Fibroblast of lung (primary cell): ENCODE measurements around the gene SLC15A5. TPM values are rescaled to one million over a fixed set of nuclear protein-coding genes. Genes with fewer than 3 reads are reported as not detected.
A peak's percentile ranks its signal among the peaks of the same experiment; 100 is the strongest.

Experiments
- DNase-seq, 2 donors: peaks; one replicate each; pipeline versions ENCODE4 v3.0.0 to v3.0.0-alpha.2; 2010; ENCODE audit warnings: low read depth in 2 of 2
- H2AFZ ChIP-seq: 2 replicates; pipeline ENCODE4 v1.5.1; 2012; ENCODE audit warnings: low read length, control low read depth, inconsistent platforms
- H3K27ac ChIP-seq: 2 replicates; pipeline ENCODE4 v1.5.1; 2011; ENCODE audit warnings: low read length, control low read depth; ENCODE audit not compliant: insufficient read depth
- H3K27me3 ChIP-seq: 2 replicates; pipeline ENCODE4 v1.5.1; 2011; ENCODE audit warnings: mild to moderate bottlenecking, low read length; ENCODE audit not compliant: control insufficient read depth, insufficient read depth
- H3K36me3 ChIP-seq: 2 replicates; pipeline ENCODE4 v1.5.1; 2011; ENCODE audit warnings: low read length; ENCODE audit not compliant: control insufficient read depth, insufficient read depth
- H3K4me1 ChIP-seq: 2 replicates; pipeline ENCODE4 v1.5.1; 2011; ENCODE audit warnings: low read length; ENCODE audit not compliant: control insufficient read depth, insufficient read depth; ENCODE audit errors: extremely low read depth
- H3K4me2 ChIP-seq: 2 replicates; pipeline ENCODE4 v1.5.1; 2011; ENCODE audit warnings: low read length, control low read depth; ENCODE audit not compliant: insufficient read depth; ENCODE audit errors: extremely low read depth
- H3K4me3 ChIP-seq, 4 experiments: fragments of 200-600 bp in 1 of 4; sonication (generic) in 1 of 4; replicated peaks in 1 of 4; 2 replicates each; pipeline ENCODE4 v1.5.1; 2011 to 2016; ENCODE audit warnings: low read length in 4 of 4, low read depth in 3 of 4, mild to moderate bottlenecking in 3 of 4, control low read depth in 2 of 4, inconsistent platforms in 1 of 4, mixed read lengths in 1 of 4; ENCODE audit not compliant: insufficient read depth in 1 of 4; ENCODE audit errors: control extremely low read depth in 1 of 4
- H3K79me2 ChIP-seq: 2 replicates; pipeline ENCODE4 v1.5.1; 2012; ENCODE audit warnings: mild to moderate bottlenecking, low read length, inconsistent platforms; ENCODE audit not compliant: control insufficient read depth, insufficient read depth
- H3K9ac ChIP-seq: 2 replicates; pipeline ENCODE4 v1.5.1; 2011; ENCODE audit warnings: mild to moderate bottlenecking, low read length, control low read depth; ENCODE audit not compliant: insufficient read depth
- H3K9me3 ChIP-seq: 2 replicates; pipeline ENCODE4 v1.5.1; 2012; ENCODE audit warnings: low read depth, low read length; ENCODE audit not compliant: control insufficient read depth, insufficient read depth
- H4K20me1 ChIP-seq: 2 replicates; pipeline ENCODE4 v1.5.1; 2011; ENCODE audit warnings: low read length; ENCODE audit not compliant: control insufficient read depth, insufficient read depth; ENCODE audit errors: extremely low read depth
- EZH2 ChIP-seq: IDR thresholded peaks from 2 replicates; pipeline ENCODE4 v1.5.1; 2012; ENCODE audit warnings: low read length, control low read depth, mild to moderate bottlenecking; ENCODE audit errors: missing control alignments
- polyA plus RNA-seq, 2 donors: library from polyadenylated mRNA; depleted of rRNA in 1 of 2; stranded (reverse) in 1 of 2; unstranded in 1 of 2; fragments of >200 nt; gene quantifications; 2 replicates each; pipeline ENCODE4 v1.2.1, GENCODE V29; 2011 to 2012; ENCODE audit warnings: missing spikeins in 1 of 2
- total RNA-seq: library from RNA; depleted of rRNA; stranded (reverse); fragments of >200 nt; gene quantifications from 2 replicates; pipeline ENCODE4 v1.2.1, GENCODE V29; 2014
- TF ChIP-seq, protein P1 (sequence below), 2 donors: IDR thresholded peaks in 1 of 2; conservative IDR thresholded peaks in 1 of 2; 1 replicate in 1 of 2; 2 replicates in 1 of 2; pipeline ENCODE4 v1.5.1; 2011 to 2012; ENCODE audit warnings: low read length in 2 of 2, control low read depth in 1 of 2, inconsistent platforms in 1 of 2, low read depth in 1 of 2, mild to moderate bottlenecking in 1 of 2

The SLC15A5 gene
- total and polyA plus RNA-seq, 2 donors (not counting 1 experiment from before 2014, with no cell fraction given), result not detected

DNA sequence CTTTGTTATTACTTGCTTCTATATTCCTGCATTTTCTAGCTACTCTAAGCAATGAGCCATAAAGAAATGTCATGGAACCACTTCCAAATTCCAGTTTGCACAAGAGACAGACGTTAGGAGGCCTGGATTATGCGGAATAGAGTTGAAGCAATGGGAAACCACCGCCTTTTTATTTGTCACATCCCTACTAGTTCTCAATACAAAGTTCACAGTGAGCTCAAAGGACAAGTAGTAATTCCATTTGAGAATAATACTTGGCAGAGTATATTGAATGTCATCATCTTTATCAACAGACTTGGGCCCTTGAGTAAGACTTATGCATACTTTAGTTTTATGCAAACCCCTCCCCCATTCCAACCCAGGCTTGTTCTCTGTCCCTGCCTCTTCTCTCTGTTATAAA lies 3.7 kb upstream of the SLC15A5 start:
- no peak overlapping the region for H3K4me3 ChIP-seq

DNA sequence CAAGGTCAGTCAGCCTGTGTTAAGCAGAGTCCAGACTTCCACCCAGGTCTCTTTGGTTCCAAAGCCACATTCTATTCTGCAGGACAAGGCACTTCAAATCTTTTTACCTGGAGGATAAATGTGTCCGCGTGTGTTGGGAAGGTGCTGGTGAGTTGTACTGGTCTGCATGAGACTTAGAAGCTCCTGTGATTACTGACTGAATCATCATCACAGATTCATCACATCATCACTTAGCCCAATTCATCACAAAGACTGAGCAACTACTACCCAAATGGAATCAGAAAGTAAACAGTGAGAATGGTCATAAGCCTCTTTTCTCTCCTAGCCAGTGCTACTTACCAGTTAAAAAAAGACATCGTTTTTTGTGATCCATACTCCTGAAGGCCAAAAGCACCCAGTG lies 5.3 kb downstream of the SLC15A5 start:
- H4K20me1 ChIP-seq, result no peaks in the 10 kb centered on the region
- H3K36me3 ChIP-seq, result no peaks in the 10 kb centered on the region
- H3K9ac ChIP-seq, result no peak overlapping the region
- no peaks in the 10 kb centered on the region for H3K79me2 ChIP-seq
- no peak overlapping the region for H3K4me2 ChIP-seq
- H3K27me3 ChIP-seq, result no peaks in the 10 kb centered on the region
- no peak overlapping the region for H3K4me3 ChIP-seq
- H2AFZ ChIP-seq, result no peak overlapping the region
- DNase-seq, result peak in 1 of 2 donors; percentile 1
- H3K27ac ChIP-seq, result no peak overlapping the region
- TF ChIP-seq, protein P1, sequence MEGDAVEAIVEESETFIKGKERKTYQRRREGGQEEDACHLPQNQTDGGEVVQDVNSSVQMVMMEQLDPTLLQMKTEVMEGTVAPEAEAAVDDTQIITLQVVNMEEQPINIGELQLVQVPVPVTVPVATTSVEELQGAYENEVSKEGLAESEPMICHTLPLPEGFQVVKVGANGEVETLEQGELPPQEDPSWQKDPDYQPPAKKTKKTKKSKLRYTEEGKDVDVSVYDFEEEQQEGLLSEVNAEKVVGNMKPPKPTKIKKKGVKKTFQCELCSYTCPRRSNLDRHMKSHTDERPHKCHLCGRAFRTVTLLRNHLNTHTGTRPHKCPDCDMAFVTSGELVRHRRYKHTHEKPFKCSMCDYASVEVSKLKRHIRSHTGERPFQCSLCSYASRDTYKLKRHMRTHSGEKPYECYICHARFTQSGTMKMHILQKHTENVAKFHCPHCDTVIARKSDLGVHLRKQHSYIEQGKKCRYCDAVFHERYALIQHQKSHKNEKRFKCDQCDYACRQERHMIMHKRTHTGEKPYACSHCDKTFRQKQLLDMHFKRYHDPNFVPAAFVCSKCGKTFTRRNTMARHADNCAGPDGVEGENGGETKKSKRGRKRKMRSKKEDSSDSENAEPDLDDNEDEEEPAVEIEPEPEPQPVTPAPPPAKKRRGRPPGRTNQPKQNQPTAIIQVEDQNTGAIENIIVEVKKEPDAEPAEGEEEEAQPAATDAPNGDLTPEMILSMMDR (conservative IDR thresholded peaks at IDR 0.05 in 1 of 2, IDR thresholded peaks at IDR 0.05 in 1 of 2; ENCODE audit: low read depth in 1 of 2, low read length in 2 of 2), result no peak
- no peak for TF ChIP-seq EZH2
- H3K4me1 ChIP-seq, result no peaks in the 10 kb centered on the region
- H3K9me3 ChIP-seq, result no peaks in the 10 kb centered on the region

More for the DNA sequence above, 3.7 kb upstream of the SLC15A5 start:
- Histone ChIP-seq H3K79me2 (no peaks in the 10 kb centered on the region), H3K9me3 (no peaks in the 10 kb centered on the region), H3K27me3 (no peaks in the 10 kb centered on the region), H3K4me2 (no peak overlapping the region), H3K36me3 (no peaks in the 10 kb centered on the region), H2AFZ (no peak overlapping the region), H3K9ac (no peak overlapping the region), H3K4me1 (no peaks in the 10 kb centered on the region), H4K20me1 (no peaks in the 10 kb centered on the region), H3K27ac (no peak overlapping the region)
- TF ChIP-seq, protein P1 (conservative IDR thresholded peaks at IDR 0.05 in 1 of 2, IDR thresholded peaks at IDR 0.05 in 1 of 2; ENCODE audit: low read depth in 1 of 2, low read length in 2 of 2), result no peak
- peak in 1 of 2 donors; percentile 27 for DNase-seq

DNA sequence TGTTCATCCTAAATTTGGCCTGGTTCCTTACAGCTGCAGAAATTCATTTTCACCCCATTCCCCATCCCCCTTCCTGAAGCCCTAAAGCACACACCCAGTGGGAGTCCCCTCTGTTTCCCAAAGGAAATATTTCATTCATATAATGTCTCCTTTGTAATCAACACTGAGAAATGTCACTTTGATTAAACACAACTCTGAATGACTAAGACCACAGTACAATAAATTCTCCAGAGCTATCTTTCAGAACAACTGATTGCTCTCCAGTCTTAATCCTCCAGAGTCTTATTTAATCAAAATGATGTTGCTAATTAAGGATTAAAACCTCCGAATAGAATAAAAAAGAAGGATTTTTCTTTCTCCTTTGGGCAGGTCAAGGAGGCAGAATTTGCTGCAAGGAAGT lies 6.4 kb downstream of the SLC15A5 start:
- no peak overlapping the region for H3K9ac ChIP-seq
- no peak overlapping the region for H3K27ac ChIP-seq
- no peak for TF ChIP-seq EZH2
- TF ChIP-seq, protein P1 (conservative IDR thresholded peaks at IDR 0.05 in 1 of 2, IDR thresholded peaks at IDR 0.05 in 1 of 2; ENCODE audit: low read depth in 1 of 2, low read length in 2 of 2), result no peak
- H3K79me2 ChIP-seq, result no peaks in the 10 kb centered on the region
- no peaks in the 10 kb centered on the region for H4K20me1 ChIP-seq
- H3K27me3 ChIP-seq, result no peaks in the 10 kb centered on the region
- H2AFZ ChIP-seq, result no peak overlapping the region
- H3K36me3 ChIP-seq, result no peaks in the 10 kb centered on the region
- H3K4me2 ChIP-seq, result no peak overlapping the region
- no peaks in the 10 kb centered on the region for H3K9me3 ChIP-seq
- no peaks in the 10 kb centered on the region for H3K4me1 ChIP-seq
- no peak overlapping the region for H3K4me3 ChIP-seq
- no peak for DNase-seq
